GM15510 (cell line): ENCODE measurements around the gene ALG2.

ENCODE experiments used
- POLR2A ChIP-seq: IDR thresholded peaks from 3 replicates; pipeline ENCODE4 v1.6.1; 2011; ENCODE audit warnings: borderline replicate concordance; ENCODE audit not compliant: insufficient read length; ENCODE audit errors: extremely low read depth

The ALG2 gene, protein sequence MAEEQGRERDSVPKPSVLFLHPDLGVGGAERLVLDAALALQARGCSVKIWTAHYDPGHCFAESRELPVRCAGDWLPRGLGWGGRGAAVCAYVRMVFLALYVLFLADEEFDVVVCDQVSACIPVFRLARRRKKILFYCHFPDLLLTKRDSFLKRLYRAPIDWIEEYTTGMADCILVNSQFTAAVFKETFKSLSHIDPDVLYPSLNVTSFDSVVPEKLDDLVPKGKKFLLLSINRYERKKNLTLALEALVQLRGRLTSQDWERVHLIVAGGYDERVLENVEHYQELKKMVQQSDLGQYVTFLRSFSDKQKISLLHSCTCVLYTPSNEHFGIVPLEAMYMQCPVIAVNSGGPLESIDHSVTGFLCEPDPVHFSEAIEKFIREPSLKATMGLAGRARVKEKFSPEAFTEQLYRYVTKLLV

DNA sequence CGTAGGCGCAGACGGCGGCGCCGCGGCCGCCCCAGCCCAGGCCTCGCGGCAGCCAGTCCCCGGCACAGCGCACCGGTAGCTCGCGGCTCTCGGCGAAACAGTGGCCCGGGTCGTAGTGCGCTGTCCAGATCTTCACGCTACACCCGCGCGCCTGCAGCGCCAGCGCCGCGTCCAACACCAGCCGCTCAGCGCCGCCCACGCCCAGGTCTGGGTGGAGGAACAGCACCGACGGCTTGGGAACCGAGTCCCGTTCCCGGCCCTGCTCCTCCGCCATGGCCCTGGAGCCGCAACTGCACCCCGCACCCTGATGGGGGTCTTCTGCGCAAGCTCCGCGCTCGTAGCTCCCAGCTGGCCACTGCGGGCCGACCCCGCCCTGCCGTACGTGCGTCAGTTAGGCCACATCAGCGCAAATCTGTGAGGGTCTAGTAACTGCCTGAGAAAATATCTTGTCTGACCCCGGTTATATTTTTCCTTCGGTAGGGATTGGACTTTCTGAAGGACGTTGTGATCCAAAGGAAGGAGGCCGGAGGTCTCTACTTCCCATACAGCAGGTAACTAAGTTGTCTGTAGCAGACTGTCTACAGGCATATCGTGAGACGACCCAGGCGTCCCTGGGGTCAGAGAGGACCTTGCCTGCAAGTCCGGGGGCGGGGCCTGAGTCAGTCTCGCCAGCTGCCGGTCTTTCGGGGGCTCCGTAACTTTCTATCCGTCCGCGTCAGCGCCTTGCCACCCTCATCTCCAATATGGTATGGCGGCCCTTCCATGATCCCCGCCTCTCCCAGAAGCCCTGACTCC lies at the start of gene ALG2, which contains the start of gene SEC61B:
Gene ALG2, minus strand, starts transcription at position 322 of the 795 bp plus-strand sequence. Its CDS starts 48 bp downstream, at position 274.
Gene SEC61B, plus strand, starts transcription at position 662 of the 795 bp plus-strand sequence. Its CDS starts 82 bp downstream, at position 744.
- peak; percentile 93 for TF ChIP-seq POLR2A

GRCh38 chr9:99270491-99270890 lies 48.7 kb upstream of the ALG2 start:
- no peak for TF ChIP-seq POLR2A

DNA sequence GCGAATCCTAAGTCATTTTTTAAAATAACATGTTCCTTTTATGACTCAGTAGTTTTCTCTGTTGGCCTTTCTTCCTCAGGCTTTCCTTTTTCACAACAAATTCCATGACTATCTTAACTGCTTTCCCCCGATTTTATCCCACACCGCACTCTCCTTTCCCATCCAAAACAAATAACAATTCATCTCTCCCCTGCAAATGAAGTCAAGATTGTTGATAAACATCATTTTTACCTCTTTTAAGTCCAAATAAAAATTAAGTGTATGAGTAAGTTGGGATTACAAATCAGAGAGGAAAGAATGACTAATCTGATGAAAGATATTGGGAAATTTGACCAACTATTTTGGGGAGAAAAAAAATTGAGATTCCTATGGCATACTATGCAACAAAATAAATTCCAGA lies 47.7 kb upstream of the ALG2 start:
- no peak for TF ChIP-seq POLR2A

DNA sequence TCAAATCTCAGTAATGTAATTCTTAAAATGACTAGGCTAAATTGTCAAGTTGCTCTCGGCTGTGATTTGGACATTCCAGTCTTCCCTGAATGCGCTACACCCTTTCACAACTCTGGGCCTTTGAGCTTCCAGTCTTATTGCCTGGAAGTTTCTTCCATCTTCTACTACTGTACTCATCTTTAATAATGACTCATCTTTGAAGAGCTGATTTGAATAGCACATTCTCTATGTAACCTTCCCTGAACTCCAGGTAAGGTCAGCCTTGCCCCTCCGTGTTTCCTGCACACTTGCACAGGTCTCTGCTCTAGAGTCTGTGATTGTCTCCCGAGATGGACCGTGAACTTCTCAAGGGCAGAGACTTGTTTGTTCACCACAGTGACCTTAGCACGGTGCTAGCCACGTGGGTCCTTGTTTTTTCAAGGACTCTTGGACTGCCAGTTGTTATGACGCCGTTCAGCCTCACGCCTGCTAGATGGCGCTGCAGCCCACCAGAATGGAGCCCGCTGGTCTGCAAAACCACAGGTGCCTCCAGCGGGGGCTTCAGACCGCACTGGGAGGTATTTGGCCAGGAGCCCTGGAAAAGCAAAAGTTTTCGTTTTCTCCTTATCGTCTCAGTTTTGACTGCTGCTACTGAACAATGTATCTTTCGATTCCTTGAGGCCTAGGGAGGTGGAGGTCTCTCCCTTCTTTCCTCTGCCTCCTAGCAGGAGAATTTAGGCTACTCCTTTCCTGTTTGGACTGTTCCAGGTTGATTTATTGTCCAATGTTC lies 44.7 kb upstream of the ALG2 start:
- TF ChIP-seq POLR2A, result no peak

GRCh38 chr9:99265691-99266090 lies 43.9 kb upstream of the ALG2 start:
- no peak for TF ChIP-seq POLR2A

DNA sequence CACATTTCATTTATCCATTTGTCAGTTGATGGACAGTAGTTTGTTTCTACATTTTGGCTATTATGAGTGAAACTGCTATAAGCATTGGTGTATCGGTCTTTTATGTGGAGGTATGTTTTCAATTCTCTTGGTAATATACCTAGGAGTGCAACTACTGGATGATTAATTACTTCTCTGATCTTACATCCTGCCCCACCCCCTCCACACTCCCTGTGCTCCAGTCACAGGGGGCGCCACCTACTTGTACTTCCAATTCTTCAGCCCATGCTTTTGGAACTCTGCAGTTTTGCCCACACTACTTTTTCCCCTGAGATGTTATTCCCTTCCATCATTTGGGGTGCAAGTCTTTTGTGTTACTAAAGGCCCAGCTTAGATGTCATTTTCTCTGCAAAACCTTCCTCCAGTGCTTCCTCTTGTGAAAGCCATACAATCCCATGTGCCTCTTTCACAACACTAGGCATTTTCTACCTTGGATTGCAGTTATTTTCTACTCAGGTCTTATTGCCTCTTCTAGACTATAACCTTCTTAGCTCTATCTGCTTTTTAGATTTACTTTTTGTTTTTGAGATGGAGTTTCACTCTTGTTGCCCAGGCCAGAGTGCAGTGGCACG lies 42.4 kb upstream of the ALG2 start:
- TF ChIP-seq POLR2A, result no peak

DNA sequence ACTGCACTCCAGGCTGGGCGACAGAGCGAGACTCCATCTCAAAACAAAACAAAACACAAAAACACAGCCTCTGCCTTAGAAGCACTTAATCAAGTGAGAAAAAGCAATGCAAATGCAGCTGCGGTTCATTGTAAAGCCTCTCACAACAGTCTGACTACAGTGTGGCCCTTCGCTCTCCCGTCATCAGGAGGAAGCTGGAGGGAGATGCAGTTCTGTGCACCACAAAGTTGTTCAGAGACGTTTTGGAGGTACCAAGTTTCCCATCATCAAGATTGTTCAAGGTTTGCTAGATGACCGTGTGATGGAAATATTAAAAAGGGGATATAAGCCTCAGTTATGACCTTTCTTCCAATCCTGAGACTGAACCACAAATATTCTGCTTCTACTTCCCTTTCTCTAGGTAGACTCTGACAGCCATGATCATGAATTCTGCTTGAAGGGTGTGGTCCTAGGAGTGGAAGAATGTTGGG lies 41.2 kb upstream of the ALG2 start:
- TF ChIP-seq POLR2A, result no peak

- TF ChIP-seq POLR2A, result no peak
These were observed 40.2 kb upstream of the ALG2 start for GRCh38 chr9:99261923-99262322.

- no peak for TF ChIP-seq POLR2A
These were observed 37.6 kb upstream of the ALG2 start for GRCh38 chr9:99259231-99259918.

- TF ChIP-seq POLR2A, result no peak
These were observed 36.1 kb upstream of the ALG2 start for GRCh38 chr9:99257723-99258389.

DNA sequence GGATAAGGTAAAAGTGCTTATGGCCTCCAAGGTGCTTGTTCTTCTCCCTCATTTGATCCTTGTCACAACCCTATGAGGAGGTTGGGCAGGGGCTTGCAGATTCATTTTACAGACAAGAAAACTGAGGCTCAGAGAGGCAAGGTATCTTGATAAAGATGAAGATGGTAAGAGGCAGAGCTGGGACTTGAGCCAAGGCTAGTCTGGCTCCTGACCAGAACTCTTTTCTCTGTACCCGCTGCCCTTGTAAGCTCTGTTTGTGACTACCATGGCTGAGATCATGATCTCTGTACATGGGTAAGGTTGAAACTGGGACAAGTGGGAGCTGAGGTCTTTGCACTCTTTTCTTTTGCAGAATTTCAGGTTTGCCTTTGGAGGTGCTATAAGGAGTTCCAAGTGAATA lies 33.9 kb upstream of the ALG2 start:
- no peak for TF ChIP-seq POLR2A

DNA sequence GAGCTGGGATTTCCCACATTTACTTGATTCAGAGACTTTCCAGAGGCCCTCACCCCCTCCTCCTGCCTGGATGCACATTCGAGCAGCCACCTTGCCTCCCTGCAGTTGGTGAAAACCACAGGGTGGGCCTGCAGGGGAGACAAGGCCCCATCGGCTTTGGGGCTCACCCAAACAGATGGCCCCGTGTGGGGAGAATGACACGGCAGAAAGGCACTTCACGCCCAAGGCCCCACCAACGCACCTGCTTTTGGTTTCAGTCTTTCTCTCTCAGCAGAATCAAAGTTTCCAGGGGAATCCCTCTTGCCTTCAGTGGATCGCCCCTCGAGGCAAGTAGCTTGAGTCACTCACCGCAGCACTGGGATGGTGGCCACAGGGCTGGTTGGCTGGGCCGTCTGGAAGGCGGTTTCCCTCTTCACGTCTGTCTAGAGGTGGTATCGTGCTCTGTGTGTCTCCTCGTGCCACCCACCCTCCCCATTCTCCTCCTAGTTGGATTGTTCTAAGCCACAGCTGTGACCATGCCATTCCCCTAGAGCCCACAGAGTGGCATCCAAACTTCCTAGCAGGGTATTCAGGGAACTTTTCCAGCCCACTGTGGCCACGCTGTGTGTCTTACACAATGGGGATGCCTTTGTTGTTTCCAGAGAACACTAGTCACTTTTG lies 32.2 kb upstream of the ALG2 start:
- peak; percentile 42 for TF ChIP-seq POLR2A

DNA sequence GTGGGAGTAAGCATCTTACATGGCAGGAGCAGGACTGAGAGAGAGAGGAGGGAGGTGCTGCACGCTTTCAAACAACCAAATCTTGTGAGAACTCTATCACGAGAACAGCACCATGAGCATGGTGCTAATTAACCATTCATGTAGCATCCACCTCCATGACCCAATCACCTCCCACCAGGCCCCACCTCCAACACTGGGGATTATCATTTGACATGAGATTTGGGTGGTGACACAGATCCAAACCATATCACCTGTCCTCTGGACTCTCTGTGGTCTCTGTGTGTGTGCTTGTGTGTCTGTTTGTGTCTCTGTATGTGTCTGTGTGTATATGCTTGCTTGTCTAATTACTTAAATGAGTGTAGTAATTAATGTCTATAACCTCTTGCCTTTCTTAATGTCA lies 31.4 kb upstream of the ALG2 start:
- peak; percentile 23 for TF ChIP-seq POLR2A

DNA sequence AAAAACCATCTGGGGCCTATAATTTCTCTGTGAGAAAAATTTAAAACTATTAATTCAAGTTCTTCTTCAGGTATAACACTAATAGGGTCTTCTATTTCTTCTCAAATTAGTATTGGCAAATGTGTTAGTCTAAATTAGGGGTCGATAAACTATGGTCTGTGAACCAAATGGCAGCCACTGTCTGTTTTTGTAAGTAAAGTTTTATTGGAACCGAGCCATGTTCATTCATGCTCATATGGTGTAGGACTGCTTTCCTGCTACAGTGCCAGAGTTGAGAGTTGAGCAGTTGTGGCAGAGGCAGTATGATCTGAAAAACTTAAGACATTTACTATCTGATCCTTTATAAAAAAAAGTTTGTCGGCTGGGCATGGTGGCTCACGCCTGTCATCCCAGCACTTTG lies 29.4 kb upstream of the ALG2 start:
- TF ChIP-seq POLR2A, result no peak

DNA sequence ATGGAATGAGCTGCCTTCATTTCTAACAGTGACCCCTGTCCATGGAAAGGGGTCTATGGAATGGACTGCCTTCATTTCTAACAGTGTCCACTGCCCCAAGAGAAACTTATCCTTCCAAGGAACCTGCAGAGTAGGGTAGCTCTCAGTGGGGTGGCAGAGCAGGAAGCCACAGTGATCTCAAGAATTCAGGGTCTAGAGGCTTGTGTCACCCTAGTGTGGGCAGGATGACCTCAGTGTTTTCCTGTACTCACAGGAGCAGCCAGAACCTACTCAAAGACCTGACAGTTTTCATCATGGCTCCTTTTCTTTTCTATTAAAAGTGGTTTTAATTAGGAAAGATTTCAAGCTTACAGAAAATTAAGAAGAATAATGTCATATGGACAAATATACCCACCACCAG lies 27.9 kb upstream of the ALG2 start:
- TF ChIP-seq POLR2A, result no peak
